COLO829 (cell line): ENCODE data around the gene RAD51.
A peak's percentile ranks its signal among the peaks of the same experiment; 100 is the strongest.
"Not testable (repeated sequence)": the region's sequence is repeated elsewhere in the genome, so short reads cannot be mapped to it uniquely, and the experiment has no call there.

Experiments used
- DNase-seq: peaks from one replicate; pipeline ENCODE4 v3.0.0; 2012; ENCODE audit warnings: low spot score

Gene RAD51

GRCh38 chr15:40694688-40695468 lies at the start of gene RAD51:
TSS of gene RAD51 (plus strand) at chr15:40695174. CDS start at chr15:40698759, 3,585 bp downstream.
- DNase-seq = peak; percentile 87

GRCh38 chr15:40647523-40647922 lies 47.5 kb upstream of the RAD51 start:
- no peak for DNase-seq

GRCh38 chr15:40650479-40650878 lies 44.5 kb upstream of the RAD51 start:
- DNase-seq = no peak

- DNase-seq = no peak
Measured at GRCh38 chr15:40660686-40661085, 34.3 kb upstream of the RAD51 start.

GRCh38 chr15:40664909-40665308 lies 30.1 kb upstream of the RAD51 start:
- DNase-seq = no peak

GRCh38 chr15:40676290-40676689 lies 18.7 kb upstream of the RAD51 start:
- DNase-seq = not testable (repeated sequence)

- not testable (repeated sequence) for DNase-seq
Measured at GRCh38 chr15:40676906-40677305, 18.1 kb upstream of the RAD51 start.

GRCh38 chr15:40680151-40680550 lies 14.8 kb upstream of the RAD51 start:
- no peak for DNase-seq

GRCh38 chr15:40680959-40681358 lies 14.0 kb upstream of the RAD51 start:
- DNase-seq = not testable (repeated sequence)

GRCh38 chr15:40684381-40684780 lies 10.6 kb upstream of the RAD51 start:
- DNase-seq = no peak

- DNase-seq = no peak
Measured at GRCh38 chr15:40685376-40685775, 9.6 kb upstream of the RAD51 start.

- no peak for DNase-seq
Measured at GRCh38 chr15:40688932-40689799, 5.8 kb upstream of the RAD51 start.

- DNase-seq = no peak
Measured at GRCh38 chr15:40691737-40692136, 3.2 kb upstream of the RAD51 start.

- DNase-seq = no peak
Measured at GRCh38 chr15:40693904-40694687, 878 bp upstream of the RAD51 start.

GRCh38 chr15:40695469-40695890 lies 506 bp downstream of the RAD51 start:
- peak; percentile 3 for DNase-seq

- no peak for DNase-seq
Measured at GRCh38 chr15:40696228-40696627, 1.3 kb downstream of the RAD51 start.

- DNase-seq = no peak
Measured at GRCh38 chr15:40697916-40698315, 2.9 kb downstream of the RAD51 start.

GRCh38 chr15:40702077-40702476 lies 7.1 kb downstream of the RAD51 start:
- no peak for DNase-seq

- DNase-seq = no peak
Measured at GRCh38 chr15:40706121-40706520, 11.1 kb downstream of the RAD51 start.

- no peak for DNase-seq
Measured at GRCh38 chr15:40714144-40714543, 19.2 kb downstream of the RAD51 start.

GRCh38 chr15:40716165-40716564 lies 21.2 kb downstream of the RAD51 start:
- DNase-seq = no peak

- DNase-seq = no peak
Measured at GRCh38 chr15:40721701-40722100, 26.7 kb downstream of the RAD51 start.
